Erythroblast (primary cell): ENCODE measurements around the gene CDC42BPB.

Experiments used
- GATA1 ChIP-seq: IDR thresholded peaks from 2 replicates; pipeline ENCODE4 v1.6.1; 2011; ENCODE audit warnings: low read depth, mild to moderate bottlenecking, control low read depth, low read length, moderate library complexity
- POLR2A ChIP-seq: IDR thresholded peaks from 2 replicates; pipeline ENCODE4 v1.6.1; 2011; ENCODE audit warnings: mild to moderate bottlenecking, low read length

GRCh38 chr14:102957222-102957621 lies 100.1 kb downstream of the CDC42BPB start:
- TF ChIP-seq POLR2A (no peak), GATA1 (no peak)
